ENCODE measurements around the gene FGD5.
"Not testable (repeated sequence)": the region's sequence is repeated elsewhere in the genome, so short reads cannot be mapped to it uniquely, and the experiment has no call there.

Gene FGD5

GRCh38 chr3:14806641-14807263 lies 12.0 kb upstream of the FGD5 start:
- no peak for DNase-seq (ENCODE audit: low read depth)

DNA sequence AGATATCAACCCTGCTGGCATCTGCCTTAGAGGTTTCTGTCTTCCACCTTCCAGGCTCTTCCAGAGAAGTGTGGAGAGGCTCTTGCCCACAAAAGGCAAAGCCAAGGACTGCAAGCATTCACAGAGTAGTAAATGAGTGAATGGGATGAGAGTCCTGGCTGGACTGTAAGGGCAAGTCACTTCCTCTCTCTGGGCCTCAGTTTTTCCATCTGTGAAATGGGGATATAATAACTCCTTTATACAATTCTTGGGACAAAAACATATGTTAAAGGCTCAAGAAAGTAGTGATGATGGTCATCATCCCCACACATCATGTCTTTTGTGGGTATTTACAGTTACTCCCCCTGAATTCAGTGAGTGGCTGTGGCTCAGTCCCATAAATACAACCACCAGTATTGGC lies 10.7 kb upstream of the FGD5 start:
- DNase-seq (ENCODE audit: low read depth) = no peak

DNA sequence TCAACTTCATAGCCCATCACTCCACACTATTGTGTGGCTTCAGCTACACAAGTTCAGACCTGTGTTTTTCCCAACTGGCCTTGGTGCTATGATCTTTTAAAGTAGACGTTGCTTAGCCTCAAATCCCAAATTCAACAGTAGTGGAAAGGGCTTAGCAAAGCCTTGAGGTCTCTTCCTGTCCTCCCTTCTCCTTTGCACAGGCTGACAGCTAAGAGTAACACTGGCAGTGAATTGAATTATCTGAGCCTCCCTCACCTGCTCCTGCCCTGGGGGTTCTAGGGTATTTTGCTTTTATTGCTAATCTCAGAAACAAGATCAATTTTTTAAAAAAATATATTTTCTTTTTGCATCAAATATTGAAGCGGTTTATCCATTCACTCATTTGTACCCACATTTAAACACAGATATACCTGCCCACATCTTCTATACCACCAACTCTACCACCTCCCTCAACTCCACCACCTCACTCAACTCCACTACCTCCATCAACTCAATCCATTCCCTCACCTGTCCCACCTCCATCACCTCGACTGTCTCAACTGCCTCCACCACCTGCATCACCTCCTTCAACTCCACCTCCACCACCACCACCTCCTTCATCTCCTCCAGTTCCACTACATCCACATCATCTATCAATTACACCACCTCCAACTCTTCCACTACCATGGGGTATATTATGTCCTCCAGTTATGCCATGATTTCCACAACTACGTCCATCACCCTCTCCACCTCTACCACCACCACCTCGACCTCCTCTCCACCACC lies 10.1 kb upstream of the FGD5 start:
- no peak for DNase-seq (ENCODE audit: low read depth)

GRCh38 chr3:14809611-14810010 lies 9.2 kb upstream of the FGD5 start:
- DNase-seq (ENCODE audit: low read depth) = not testable (repeated sequence)

GRCh38 chr3:14810070-14810791 lies 8.5 kb upstream of the FGD5 start:
- no peak for DNase-seq (ENCODE audit: low read depth)

DNA sequence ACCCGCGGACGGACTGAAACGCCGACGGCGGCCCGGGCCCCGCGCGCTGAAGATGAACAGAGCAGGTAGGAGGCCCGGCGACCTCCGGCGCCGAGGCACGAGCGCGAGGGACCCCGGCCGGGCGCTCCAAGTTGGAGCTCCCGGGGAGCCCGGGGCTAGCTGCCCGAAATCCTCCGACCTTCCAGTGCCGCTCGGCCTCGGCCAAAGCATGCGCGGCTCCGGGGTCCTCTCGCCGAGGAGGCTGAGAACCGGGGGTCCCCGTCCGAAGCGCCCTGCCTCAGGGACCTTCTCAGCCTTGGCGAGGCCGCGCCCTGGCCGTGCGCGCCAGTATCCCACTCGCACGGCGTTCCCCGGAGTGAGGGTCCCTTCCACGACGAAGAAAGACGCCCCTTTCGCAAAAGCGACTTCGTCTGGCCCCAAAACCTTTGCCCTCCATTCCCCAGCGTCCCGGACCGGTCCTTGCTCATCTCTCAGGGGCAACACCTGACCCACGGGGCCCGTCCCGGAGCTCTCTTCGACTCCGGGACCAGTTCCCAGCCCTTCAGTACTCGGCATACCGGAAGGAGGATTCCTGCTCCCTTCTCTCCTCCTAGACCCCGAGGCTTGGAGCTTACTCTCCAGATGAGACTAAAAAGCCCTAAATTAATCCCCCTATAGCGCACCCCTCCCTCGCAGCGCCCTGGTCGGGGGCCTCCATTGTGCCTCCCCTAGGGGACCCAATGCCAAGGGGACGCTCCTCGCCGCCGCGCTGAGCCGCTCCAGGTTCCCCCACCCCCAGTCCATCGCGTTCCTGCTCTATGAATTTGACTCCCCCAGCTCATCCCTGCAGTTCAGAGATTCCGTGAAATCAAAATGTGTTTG lies 7.7 kb upstream of the FGD5 start:
- no peak for DNase-seq (ENCODE audit: low read depth)

- no peak for DNase-seq (ENCODE audit: low read depth)
Observed at GRCh38 chr3:14811684-14812083, 7.1 kb upstream of the FGD5 start.

DNA sequence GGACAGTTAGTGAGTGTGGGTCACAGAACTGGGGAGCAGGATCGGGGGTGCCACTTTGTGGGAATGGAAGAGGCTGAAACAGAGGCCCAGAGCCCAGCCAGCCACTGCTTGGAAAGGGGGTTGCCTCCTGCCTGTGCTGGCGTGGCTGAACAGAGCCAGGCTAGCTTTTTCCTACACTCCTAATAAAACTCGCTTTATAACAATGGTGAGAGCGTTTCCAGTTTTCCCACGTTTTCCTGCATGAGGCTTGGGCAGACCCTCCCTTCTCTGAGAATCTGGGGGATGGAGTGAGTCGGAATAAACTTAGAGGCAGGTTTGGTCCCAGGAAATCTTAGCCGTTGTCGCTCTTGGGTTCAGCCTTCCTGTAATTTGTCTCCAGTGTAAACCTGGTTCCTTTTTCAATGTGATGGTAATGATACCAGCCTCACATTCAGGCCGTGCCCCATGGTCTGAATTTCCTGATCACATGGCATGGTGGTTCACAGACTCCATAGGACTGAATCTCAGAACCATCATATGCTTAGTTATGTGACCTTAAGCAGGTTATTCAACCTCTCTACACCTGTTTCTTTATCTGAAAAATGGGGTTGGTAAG lies 6.5 kb upstream of the FGD5 start:
- no peak for DNase-seq (ENCODE audit: low read depth)

GRCh38 chr3:14814411-14814871 lies 4.3 kb upstream of the FGD5 start:
- no peak for DNase-seq (ENCODE audit: low read depth)

GRCh38 chr3:14816359-14816758 lies 2.4 kb upstream of the FGD5 start:
- DNase-seq (ENCODE audit: low read depth) = no peak

DNA sequence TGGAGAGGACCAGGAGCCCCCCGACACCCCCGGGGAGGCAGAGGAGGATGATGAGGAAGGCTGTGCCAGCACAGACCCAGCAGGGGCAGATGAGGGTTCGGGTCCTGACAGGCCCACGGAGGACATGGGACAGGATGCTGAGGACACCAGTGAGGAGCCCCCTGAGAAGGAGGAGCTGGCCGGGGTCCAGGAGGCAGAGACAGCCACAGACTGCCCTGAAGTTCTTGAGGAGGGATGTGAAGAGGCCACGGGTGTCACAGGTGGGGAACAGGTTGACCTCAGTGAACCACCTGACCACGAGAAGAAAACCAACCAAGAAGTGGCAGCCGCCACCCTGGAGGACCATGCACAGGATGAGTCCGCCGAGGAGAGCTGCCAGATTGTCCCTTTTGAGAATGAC lies 909 bp downstream of the FGD5 start:
- DNase-seq (ENCODE audit: low read depth) = no peak

DNA sequence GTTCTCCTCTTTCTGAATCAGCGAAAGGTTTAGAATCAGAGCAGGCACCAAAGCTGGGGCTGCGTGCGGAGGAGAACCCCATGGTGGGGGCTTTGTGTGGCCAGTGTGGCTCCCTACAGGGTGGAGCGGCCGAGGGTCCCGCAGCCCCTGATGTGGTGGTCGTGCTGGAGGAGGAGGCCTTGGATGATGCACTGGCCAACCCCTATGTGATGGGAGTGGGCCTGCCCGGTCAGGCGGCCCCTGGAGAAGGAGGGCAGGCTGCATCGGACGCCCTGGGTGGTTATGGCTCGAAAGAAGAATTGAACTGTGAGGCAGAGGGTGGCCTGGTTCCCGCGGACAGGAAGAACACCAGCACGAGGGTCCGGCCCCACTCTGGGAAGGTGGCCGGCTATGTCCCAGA lies 1.4 kb downstream of the FGD5 start:
- DNase-seq (ENCODE audit: low read depth) = no peak

GRCh38 chr3:14821151-14821550 lies 2.4 kb downstream of the FGD5 start:
- DNase-seq (ENCODE audit: low read depth) = no peak

DNA sequence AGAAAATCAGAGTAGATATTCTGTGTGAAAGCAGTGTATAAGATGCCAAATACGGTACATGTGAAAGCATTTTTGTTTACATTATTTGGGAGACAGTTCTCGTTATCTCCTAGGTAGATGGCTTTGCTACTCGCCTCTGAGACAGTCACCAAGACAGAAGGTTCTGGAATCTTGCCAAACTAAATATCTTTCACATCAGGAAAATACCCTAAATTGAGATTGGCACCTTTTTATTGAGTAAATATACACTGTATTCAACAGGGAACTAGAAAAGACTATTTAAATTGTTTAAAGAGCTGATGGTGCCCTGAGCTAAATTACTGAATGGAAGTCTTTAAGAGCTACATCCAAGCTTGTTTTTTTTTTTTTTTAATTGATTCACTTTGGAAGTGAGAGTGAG lies 3.4 kb downstream of the FGD5 start:
- DNase-seq (ENCODE audit: low read depth) = no peak

GRCh38 chr3:14822670-14823390 lies 4.1 kb downstream of the FGD5 start:
- no peak for DNase-seq (ENCODE audit: low read depth)

GRCh38 chr3:14823393-14823792 lies 4.6 kb downstream of the FGD5 start:
- no peak for DNase-seq (ENCODE audit: low read depth)

- DNase-seq (ENCODE audit: low read depth) = no peak
Observed at GRCh38 chr3:14823910-14824629, 5.3 kb downstream of the FGD5 start.

DNA sequence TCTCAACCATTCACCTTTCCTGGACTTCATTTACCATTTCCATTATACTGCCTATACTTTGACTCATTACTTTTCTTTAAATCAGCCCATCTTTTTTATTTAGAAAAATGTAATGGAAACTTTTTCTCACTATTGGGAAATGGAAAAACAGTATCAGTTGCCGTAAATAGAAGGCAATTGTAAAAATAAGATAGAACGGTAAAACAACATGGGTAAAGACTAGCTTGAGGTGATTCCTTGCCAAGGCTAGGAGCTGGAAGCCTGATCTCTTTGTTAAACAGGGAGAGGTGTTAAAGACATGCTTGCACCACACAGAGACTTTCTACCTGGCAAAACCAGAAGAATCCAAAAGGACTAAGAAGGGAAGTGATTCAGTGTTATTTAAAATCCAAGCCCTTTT lies 5.9 kb downstream of the FGD5 start:
- no peak for DNase-seq (ENCODE audit: low read depth)

GRCh38 chr3:14826069-14826468 lies 7.3 kb downstream of the FGD5 start:
- DNase-seq (ENCODE audit: low read depth) = no peak

DNA sequence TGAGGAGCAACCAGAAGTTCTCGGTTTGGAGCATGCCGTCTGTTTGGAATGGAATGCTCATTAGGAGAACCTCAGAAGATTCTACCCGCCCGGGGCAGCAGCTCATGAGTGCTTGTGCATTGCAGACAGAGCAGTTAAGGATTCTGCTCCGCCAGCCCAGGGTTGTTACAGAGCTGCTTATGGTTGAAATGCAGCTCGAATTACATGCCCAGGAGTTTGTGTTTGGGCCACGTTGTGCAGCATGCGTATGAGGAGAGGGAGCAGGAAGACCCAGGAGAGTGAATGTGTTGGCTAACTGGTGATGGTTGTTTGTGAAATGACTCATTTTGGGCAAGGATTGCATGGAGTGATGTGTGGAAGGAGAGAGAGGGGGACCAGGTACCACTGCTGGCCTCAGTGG lies 9.0 kb downstream of the FGD5 start:
- DNase-seq (ENCODE audit: low read depth) = no peak
